ENCODE results near the gene ANKRD33.

The ANKRD33 gene

GRCh38 chr12:51904951-51905470, 17.1 kb downstream of the ANKRD33 start:
- no peak overlapping the region for H3K4me3 ChIP-seq (ENCODE audit: low read depth, low read length)
- no peak for TF ChIP-seq CTCF (IDR thresholded peaks at IDR 0.05; ENCODE audit: borderline replicate concordance, insufficient read depth, low read depth, low read length)

GRCh38 chr12:51905471-51906429, 17.8 kb downstream of the ANKRD33 start:
- no peak overlapping the region for H3K4me3 ChIP-seq (ENCODE audit: low read depth, low read length)
- TF ChIP-seq CTCF (IDR thresholded peaks at IDR 0.05; ENCODE audit: borderline replicate concordance, insufficient read depth, low read depth, low read length): no peak

- H3K4me3 ChIP-seq (ENCODE audit: low read depth, low read length): no peak overlapping the region
Observed at GRCh38 chr12:51906430-51907082, 18.7 kb downstream of the ANKRD33 start.

GRCh38 chr12:51907083-51907855, 19.4 kb downstream of the ANKRD33 start, which contains the start of gene ACVRL1:
Gene ACVRL1 (plus strand): TSS chr12:51907504. CDS start chr12:51912475, 4,971 bp downstream.
- TF ChIP-seq CTCF (IDR thresholded peaks at IDR 0.05; ENCODE audit: borderline replicate concordance, insufficient read depth, low read depth, low read length): no peak
- H3K4me3 ChIP-seq (ENCODE audit: low read depth, low read length): no peak within 1 kb of the TSS

More at GRCh38 chr12:51906430-51907082, 18.7 kb downstream of the ANKRD33 start:
- TF ChIP-seq CTCF (IDR thresholded peaks at IDR 0.05; ENCODE audit: borderline replicate concordance, insufficient read depth, low read depth, low read length): no peak

- TF ChIP-seq CTCF (IDR thresholded peaks at IDR 0.05; ENCODE audit: borderline replicate concordance, insufficient read depth, low read depth, low read length): no peak
- H3K4me3 ChIP-seq (ENCODE audit: low read depth, low read length): no peak overlapping the region
Observed at GRCh38 chr12:51907856-51908425, 20.0 kb downstream of the ANKRD33 start.

- H3K4me3 ChIP-seq (ENCODE audit: low read depth, low read length): no peak overlapping the region
- TF ChIP-seq CTCF (IDR thresholded peaks at IDR 0.05; ENCODE audit: borderline replicate concordance, insufficient read depth, low read depth, low read length): no peak
Observed at GRCh38 chr12:51908876-51909592, 21.1 kb downstream of the ANKRD33 start.

Data from GM12875 (cell line).